Activated CD4-positive, alpha-beta T cell treated with anti-CD3 and anti-CD28 coated beads, Interleukin-2, amount 50 U/mL, for 16 hours (primary cell): Measurements from ENCODE around the gene GRM7.
A peak's percentile ranks its signal among the peaks of the same experiment; 100 is the strongest.

Experiments used
- DNase-seq: peaks from one replicate; pipeline ENCODE4 v3.0.0-alpha.2; 2020

The GRM7 gene

GRCh38 chr3:7740458-7740857, 879.5 kb downstream of the GRM7 start:
- no peak for DNase-seq

DNA sequence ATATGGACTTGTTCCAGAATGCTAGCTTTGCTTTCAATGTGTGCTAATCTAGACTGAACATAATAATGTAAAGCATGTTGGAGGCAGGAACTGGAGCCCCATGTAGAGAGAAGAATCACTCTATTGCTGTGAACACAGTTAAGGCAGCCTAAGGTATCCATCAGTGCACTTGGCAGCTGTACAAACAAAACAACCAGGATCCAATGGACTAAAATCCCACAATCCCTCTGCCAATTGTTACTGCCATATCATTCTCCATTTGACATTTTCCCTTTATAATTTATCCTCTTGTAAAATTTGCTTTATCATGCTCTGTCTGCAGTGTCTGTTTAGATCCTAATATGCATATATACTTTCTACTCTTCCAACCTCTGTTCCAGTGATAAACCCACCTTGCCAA, 883.9 kb downstream of the GRM7 start:
- DNase-seq, result no peak

DNA sequence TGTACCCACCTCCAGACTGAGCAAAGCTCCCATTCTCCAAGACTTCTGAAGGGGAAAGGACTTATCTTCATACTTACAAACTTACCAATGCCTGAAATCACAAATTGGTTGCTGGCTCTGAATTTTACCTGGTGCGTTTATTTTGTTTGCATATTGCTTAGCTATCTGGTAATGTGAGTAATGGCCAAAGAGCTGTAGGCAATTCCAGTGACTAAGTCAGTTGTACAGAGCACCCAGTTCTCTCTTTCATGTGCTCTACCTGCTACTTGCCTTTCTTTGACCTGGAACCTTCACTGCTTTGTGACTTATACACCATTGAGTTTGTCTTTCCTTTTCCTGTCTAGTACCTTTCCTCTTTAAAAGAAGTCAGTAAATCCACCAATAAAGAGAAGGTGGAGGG, 884.8 kb downstream of the GRM7 start:
- DNase-seq, result no peak

DNA sequence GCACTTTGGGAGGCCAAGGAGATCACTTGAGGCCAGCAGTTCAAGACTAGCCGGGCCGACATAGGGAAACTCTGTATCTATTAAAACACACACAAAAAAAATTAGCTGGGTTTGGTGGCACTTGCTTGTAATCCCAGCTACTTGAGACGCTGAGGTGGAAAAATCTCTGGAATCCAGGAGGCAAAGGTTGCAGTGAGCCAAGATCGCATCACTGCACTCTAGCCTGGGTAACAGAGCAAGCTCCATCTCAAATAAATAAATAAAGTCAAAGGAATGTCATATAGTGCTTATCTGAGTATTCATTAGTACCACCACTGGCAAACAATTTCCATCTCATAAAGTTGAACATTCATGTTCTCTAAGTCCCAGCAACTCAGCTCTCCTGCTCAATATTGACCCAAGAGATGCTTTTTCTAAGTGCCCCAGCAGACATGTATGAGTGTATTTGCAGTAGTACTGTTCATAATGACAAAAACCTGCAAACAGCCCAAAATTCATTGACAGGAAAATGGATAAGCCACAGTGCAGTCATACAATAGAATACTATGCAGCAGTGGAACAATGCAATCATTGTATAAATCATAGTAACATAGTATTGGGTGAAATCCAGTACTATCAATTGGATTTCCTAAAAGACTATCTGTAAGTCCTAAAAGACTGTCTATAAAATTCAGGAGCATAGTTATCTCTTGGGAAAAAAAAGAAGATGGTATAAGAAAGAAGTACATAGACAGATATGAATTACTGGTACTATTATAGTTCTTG, 889.2 kb downstream of the GRM7 start:
- no peak for DNase-seq

- DNase-seq, result no peak
Observed at GRCh38 chr3:7752005-7752404, 891.1 kb downstream of the GRM7 start.

DNA sequence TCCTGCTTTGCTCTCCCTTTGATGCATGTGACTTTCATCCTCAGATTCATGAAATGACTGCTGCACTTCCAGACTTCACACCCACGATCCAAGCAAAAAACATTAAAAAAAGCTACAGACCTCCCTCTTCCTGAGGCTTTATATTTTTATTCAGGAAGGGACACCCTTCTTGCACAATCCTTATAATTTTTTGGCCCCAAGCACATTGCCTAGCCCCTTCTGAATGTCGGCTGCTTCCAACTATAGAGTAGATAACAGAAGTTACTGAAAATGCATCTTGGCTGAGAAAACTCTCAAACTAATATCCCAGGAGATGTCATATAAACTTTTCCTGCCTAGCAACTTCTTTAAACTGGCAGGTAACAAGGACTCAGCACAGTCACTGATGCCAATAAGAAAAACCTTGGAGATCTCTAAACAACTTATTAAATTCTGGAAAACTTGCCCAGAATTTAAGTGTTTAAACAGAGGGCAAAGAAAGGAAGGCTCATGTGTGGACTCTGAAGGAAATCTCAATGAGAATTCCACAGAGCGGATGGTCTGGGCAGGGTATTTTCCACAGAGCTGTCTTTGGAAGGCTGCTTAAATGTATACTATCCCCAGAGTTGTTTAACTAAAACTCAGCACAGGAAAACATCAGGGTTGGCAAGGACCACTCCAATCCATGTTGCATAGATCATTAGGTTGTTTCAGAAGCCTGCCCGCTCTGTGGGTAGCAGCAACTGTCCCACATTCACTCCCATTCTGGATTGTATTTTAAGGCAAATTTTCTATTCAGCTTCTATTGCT, 893.9 kb downstream of the GRM7 start:
- no peak for DNase-seq

DNA sequence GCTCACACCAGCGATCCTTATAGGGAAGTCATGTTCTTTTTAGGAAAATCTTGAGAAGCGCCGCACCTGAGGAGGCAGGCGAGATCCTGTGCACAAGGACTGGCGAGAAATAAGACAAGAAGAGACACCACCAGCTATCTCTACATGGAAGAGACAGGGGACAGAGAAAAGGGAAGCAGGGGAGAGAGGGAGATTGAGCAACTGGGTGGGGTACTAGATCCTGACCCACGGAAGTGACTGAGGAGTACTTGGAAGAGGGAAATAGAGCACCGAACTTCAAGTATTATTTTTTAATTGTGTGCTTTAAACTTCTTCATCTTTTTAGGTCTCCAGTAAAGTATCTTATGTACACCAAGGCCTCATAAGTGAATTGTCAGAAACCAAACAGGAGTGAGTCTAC, 898.7 kb downstream of the GRM7 start:
- DNase-seq, result no peak

- no peak for DNase-seq
Observed at GRCh38 chr3:7760718-7761117, 899.8 kb downstream of the GRM7 start.

- DNase-seq, result no peak
Observed at GRCh38 chr3:7764115-7764514, 903.2 kb downstream of the GRM7 start.

DNA sequence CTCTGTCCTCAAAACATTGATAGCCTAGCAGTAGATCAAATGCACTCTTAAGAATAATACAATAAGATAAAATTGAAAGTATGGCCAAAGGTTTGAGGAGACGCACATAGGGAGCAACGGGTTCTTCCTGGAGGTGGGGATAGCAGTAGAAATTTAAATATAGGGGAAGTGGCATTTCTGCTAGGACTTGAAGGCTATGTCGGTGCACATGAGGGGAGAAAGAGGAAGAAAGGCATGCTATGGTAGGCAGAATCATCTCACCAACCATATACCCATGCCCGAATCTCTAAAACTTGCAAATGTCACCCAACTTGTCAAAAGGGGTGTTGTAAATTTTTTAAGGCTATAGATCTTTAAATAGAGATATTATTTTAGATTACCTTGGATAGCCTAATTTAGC, 905.6 kb downstream of the GRM7 start:
- no peak for DNase-seq

- DNase-seq, result peak; percentile 2
Observed at GRCh38 chr3:7779331-7779730, 918.4 kb downstream of the GRM7 start.

DNA sequence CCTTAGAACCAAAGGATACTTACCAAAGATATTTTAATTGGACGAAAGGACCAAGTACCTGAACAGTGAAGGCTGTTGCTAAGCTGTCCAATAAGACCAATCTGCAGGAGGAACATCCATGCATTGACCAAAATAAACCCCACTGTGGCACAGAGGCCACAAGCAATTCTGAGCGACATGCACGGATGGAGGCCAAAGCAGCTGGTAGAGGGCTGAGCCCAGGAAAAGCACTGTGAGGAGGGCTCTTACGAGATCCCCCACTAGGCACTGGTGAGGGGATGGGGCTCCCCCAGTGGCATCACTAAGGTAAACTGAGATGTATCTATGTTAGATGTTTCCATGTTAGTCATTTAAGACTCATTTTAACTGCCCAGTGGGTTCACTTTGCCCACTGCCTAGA, 920.5 kb downstream of the GRM7 start:
- no peak for DNase-seq

- DNase-seq, result no peak
Observed at GRCh38 chr3:7787871-7788828, 927.2 kb downstream of the GRM7 start.

GRCh38 chr3:7788881-7789280, 928.0 kb downstream of the GRM7 start:
- no peak for DNase-seq

- no peak for DNase-seq
Observed at GRCh38 chr3:7789324-7789723, 928.4 kb downstream of the GRM7 start.

DNA sequence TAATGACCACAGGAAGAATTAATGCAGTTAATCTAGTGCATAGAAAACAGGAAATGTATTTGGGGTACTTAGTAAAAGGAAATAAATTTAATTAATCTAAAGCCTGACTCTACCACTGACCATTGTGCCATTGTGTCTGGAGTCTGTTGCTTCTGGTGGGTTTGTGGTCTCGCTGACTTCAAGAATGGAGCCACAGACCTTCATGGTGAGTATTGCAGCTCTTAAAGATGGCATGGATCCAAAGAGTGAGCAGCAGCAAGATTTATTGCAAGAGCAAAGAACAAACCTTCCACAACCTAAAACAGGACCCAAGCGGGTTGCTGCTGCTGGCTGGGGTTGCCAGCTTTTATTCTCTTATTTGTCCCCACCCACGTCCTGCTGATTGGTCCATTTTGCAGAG, 929.2 kb downstream of the GRM7 start:
- no peak for DNase-seq
